Panc1 (cell line): Measurements from ENCODE around the gene BTBD9. TPM values are rescaled to one million over a fixed set of nuclear protein-coding genes. Genes with fewer than 3 reads are reported as not detected.

Experiments used
- ATAC-seq: fragments of 200-7000 bp; cut with Tn5 transposase; 2 replicates; pipeline ENCODE4 v1.9.1; 2020; ENCODE audit warnings: mild to moderate bottlenecking, moderate library complexity
- BruUV-seq: library from RNA; stranded (reverse); fragments of 400-500 nt; replicated peaks from 2 replicates; lab custom pipeline; 2021; lab: Mats Ljungman, UMichigan
- CTCF ChIA-PET: fragments of 300-600 bp; sonication (Branson Sonifier 250); formaldehyde crosslinking; loops from one replicate; lab custom pipeline; 2022; ENCODE audit warnings: antibody characterized with exemption; lab: Charles Lee
- POLR2A ChIA-PET: fragments of 300-600 bp; sonication (Branson Sonifier 250); formaldehyde crosslinking; loops from one replicate; lab custom pipeline; 2022; ENCODE audit warnings: antibody characterized with exemption; lab: Charles Lee
- DNase-seq: peaks from one replicate; pipeline ENCODE4 v3.0.0-alpha.2; 2010; ENCODE audit warnings: low read depth, low spot score
- H3K27ac ChIP-seq: 2 replicates; pipeline ENCODE4 v1.5.1; 2011; ENCODE audit warnings: mild to moderate bottlenecking, low read length, inconsistent platforms
- H3K27me3 ChIP-seq: fragments of 200-500 bp; sonication (Bioruptor generic); 2 replicates; pipeline ENCODE4 v1.6.0; 2014; ENCODE audit warnings: low read length, inconsistent platforms; ENCODE audit not compliant: control insufficient read depth, insufficient read depth
- H3K36me3 ChIP-seq: fragments of 200-500 bp; sonication (Bioruptor generic); 2 replicates; pipeline ENCODE4 v1.5.1; 2014; ENCODE audit warnings: inconsistent platforms, mild to moderate bottlenecking, low read length, moderate library complexity; ENCODE audit not compliant: control insufficient read depth, insufficient read depth
- H3K4me1 ChIP-seq: 2 replicates; pipeline ENCODE4 v1.5.1; 2011; ENCODE audit warnings: inconsistent platforms, mild to moderate bottlenecking, low read length, moderate library complexity; ENCODE audit not compliant: control insufficient read depth, insufficient read depth
- H3K4me3 ChIP-seq, 2 experiments: 2 replicates each; pipeline ENCODE4 v1.5.1; 2011 to 2012; ENCODE audit warnings: low read depth in 2 of 2, low read length in 2 of 2, mild to moderate bottlenecking in 2 of 2, inconsistent platforms in 1 of 2, moderate library complexity in 1 of 2
- H3K9me3 ChIP-seq: fragments of 200-500 bp; sonication (Bioruptor generic); 2 replicates; pipeline ENCODE4 v1.5.1; 2014; ENCODE audit warnings: low read depth, mild to moderate bottlenecking, inconsistent platforms, low read length, moderate library complexity; ENCODE audit not compliant: control insufficient read depth, insufficient read depth
- POLR2AphosphoS5 ChIP-seq: IDR thresholded peaks from 2 replicates; pipeline ENCODE4 v1.6.1; 2012; ENCODE audit warnings: mild to moderate bottlenecking, low read depth, low read length, moderate library complexity
- REST ChIP-seq, 2 experiments: IDR thresholded peaks; 2 replicates each; pipeline ENCODE4 v1.6.1; 2011 to 2012; ENCODE audit warnings: low read depth in 2 of 2, control low read depth in 1 of 2, low read length in 1 of 2, mild to moderate bottlenecking in 1 of 2, moderate library complexity in 1 of 2; ENCODE audit not compliant: insufficient read depth in 1 of 2
- SIN3A ChIP-seq: IDR thresholded peaks from 2 replicates; pipeline ENCODE4 v1.6.1; 2012; ENCODE audit warnings: low read depth, mild to moderate bottlenecking, low read length, moderate library complexity, borderline replicate concordance; ENCODE audit not compliant: insufficient read depth
- TCF7L2 ChIP-seq: IDR thresholded peaks from 2 replicates; pipeline ENCODE4 v1.6.1; 2011; ENCODE audit warnings: mild to moderate bottlenecking, low read depth, low read length, inconsistent platforms
- in situ Hi-C: cut with HindIII; loops from 2 replicates; pipeline ENCODE4 v1.10.0; 2016; ENCODE audit warnings: low sequenced_read_pairs, low pct_unique_long_range_greater_than_20kb
- intact Hi-C: fragments of 100-400 bp; cut with micrococcal nuclease; formaldehyde crosslinking; loops from one replicate; pipeline ENCODE4 v1.10.0; 2022; ENCODE audit not compliant: unreplicated experiment
- total RNA-seq: library from RNA; stranded (reverse); gene quantifications from one replicate; pipeline ENCODE4 v1.2.1, GENCODE V29; 2021; ENCODE audit not compliant: unreplicated experiment
- TF ChIP-seq, protein P1 (sequence below): fragments of 450-650 bp; IDR thresholded peaks from 2 replicates; pipeline ENCODE4 v1.5.1; 2017; ENCODE audit warnings: mild to moderate bottlenecking

Gene BTBD9
- total RNA-seq, 1 experiment from 2014 or later, result 12.8 TPM

DNA sequence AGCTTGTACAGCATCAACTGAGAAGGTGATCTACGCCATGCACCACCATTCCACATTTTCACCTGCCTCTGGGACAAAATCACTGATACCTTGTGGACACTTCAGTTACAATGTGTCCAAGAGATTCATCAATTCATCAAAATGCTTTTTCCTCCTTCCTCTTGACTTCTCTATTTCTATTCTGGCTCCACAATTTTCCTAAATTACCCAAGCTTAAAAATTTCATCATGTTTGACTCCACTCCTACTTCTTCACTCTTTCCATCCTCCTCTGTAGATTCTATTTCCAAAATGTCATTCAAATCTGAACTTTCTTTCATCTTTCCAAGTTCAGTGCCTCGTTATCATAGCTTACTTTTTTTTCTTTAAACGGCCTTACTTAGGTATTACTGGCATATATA is 172.2 kb downstream of the BTBD9 start:
- TSS peak; percentile 53 for BruUV-seq
- H3K36me3 ChIP-seq, result no peaks in the 10 kb centered on the region
- no peak for TF ChIP-seq REST (IDR thresholded peaks at IDR 0.05; ENCODE audit: insufficient read depth in 1 of 2, low read depth in 2 of 2, low read length in 1 of 2)
- no peaks in the 10 kb centered on the region for H3K27me3 ChIP-seq
- H3K27ac ChIP-seq, result no peak overlapping the region
- ChIA-PET POLR2A (no interaction called here), CTCF (no interaction called here)
- intact Hi-C loops, result no loop called here
- no peaks in the 10 kb centered on the region for H3K4me1 ChIP-seq
- in situ Hi-C loops, result no loop called here
- H3K4me3 ChIP-seq, result no peak overlapping the region
- ATAC-seq (no peak), DNase-seq (no peak)
- no peaks in the 10 kb centered on the region for H3K9me3 ChIP-seq

- BruUV-seq, result no TSS peak
- DNase-seq (no peak), ATAC-seq (no peak)
- TF ChIP-seq SIN3A (no peak), REST (IDR thresholded peaks at IDR 0.05; ENCODE audit: insufficient read depth in 1 of 2, low read depth in 2 of 2, low read length in 1 of 2) (no peak), TCF7L2 (no peak), POLR2AphosphoS5 (no peak)
- TF ChIP-seq, protein P1, sequence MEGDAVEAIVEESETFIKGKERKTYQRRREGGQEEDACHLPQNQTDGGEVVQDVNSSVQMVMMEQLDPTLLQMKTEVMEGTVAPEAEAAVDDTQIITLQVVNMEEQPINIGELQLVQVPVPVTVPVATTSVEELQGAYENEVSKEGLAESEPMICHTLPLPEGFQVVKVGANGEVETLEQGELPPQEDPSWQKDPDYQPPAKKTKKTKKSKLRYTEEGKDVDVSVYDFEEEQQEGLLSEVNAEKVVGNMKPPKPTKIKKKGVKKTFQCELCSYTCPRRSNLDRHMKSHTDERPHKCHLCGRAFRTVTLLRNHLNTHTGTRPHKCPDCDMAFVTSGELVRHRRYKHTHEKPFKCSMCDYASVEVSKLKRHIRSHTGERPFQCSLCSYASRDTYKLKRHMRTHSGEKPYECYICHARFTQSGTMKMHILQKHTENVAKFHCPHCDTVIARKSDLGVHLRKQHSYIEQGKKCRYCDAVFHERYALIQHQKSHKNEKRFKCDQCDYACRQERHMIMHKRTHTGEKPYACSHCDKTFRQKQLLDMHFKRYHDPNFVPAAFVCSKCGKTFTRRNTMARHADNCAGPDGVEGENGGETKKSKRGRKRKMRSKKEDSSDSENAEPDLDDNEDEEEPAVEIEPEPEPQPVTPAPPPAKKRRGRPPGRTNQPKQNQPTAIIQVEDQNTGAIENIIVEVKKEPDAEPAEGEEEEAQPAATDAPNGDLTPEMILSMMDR, result no peak
- ChIA-PET CTCF (no interaction called here), POLR2A (interaction anchor here (0.7 kb wide), 1 partner anchor 17 kb away, joined by 3 read pairs; no protein-coding TSS in a partner anchor)
- H3K4me3 ChIP-seq, result no peak overlapping the region
- no peaks in the 10 kb centered on the region for H3K9me3 ChIP-seq
- in situ Hi-C loops (no loop called here), intact Hi-C loops (no loop called here)
- H3K36me3 ChIP-seq, result no peaks in the 10 kb centered on the region
- H3K27me3 ChIP-seq, result no peaks in the 10 kb centered on the region
- H3K4me1 ChIP-seq, result no peaks in the 10 kb centered on the region
- H3K27ac ChIP-seq, result no peak overlapping the region
Observed at GRCh38 chr6:38460186-38460585, 179.5 kb downstream of the BTBD9 start.
